GM11168 (cell line): Measurements from ENCODE around the gene PRR23C.

Experiments used
- in situ Hi-C: fragments of 300-500 bp; cut with MboI; formaldehyde crosslinking; loops from one replicate; pipeline ENCODE4 v1.12.0; 2022; ENCODE audit warnings: low sequenced_read_pairs; ENCODE audit not compliant: unreplicated experiment

PRR23C gene

DNA sequence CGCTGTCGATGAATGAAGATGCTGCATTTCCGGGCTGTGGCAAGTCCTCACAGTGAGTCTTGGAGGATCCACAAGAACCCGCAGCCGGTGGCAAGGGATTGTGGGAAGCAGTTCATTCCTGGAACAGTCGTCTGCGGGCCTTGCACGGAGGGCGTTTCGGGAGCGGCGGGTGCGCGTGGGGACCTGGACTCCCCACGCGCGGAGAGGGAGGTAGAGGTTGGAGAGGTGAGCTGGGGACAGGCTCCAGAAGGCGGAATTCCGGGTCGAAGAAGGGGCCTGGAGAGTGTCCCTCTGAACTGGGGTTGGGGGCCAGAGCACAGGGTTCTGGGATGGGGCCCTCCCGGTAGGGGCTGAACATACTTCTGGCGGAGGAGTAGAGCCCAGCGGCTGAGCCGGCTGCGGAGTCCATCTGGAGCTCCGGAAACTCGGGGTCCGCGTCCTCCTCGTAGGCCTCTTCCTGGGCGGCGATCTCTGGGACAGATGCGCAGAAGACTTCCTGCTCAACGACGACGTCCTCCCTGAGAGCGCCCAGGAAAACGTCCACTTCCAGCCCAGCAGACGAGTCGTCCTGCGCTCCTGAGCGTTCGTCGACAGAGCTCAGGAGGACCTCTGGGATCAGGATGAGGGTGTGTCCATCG lies 39.2 kb downstream of the PRR23C start:
- in situ Hi-C loops, result no loop called here

DNA sequence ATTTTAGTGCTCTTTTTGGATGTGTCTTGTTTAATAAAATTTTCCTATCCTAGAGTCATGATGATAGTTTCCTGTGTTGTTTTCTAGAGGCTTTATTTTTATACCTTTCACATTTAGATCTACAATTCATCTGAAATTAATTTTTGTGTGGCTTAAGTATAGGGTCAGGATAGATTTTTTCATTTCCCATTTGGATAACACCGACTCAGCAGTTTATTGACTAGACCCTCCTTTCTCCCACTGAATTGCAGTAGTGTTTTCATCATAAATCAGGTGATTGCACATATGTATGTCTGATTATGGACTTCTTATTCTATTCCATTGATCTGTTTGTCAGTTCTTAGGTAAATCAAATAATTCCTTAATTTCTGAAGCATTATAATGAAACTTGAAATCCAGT lies 49.0 kb downstream of the PRR23C start:
- in situ Hi-C loops, result no loop called here
